Inferior parietal cortex (tissue), 1 donor: ENCODE results near the gene ASTN2.

Experiments
- DNase-seq: peaks from one replicate; pipeline ENCODE4 v3.0.0-alpha.2; 2016; ENCODE audit errors: extremely low spot score

The ASTN2 gene

DNA sequence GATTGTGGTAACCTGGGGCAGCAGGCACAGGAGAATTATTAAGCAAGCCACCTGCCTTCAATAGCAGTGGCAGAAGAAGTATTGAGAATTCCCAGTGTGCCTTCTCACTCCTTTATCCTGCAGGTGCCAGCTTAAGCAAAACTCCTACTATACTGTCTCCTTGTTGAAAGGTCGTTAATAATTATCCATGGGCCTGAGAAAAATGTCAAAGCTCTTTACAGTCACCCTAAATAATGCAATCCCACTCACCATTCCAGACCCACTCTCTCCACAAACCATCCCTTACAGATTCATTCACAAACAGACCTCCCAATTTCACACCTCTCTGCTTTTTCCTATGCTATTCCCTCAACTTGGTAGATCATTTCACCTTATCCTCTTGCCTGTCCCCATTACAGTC lies 889.2 kb downstream of the ASTN2 start:
- no peak for DNase-seq

DNA sequence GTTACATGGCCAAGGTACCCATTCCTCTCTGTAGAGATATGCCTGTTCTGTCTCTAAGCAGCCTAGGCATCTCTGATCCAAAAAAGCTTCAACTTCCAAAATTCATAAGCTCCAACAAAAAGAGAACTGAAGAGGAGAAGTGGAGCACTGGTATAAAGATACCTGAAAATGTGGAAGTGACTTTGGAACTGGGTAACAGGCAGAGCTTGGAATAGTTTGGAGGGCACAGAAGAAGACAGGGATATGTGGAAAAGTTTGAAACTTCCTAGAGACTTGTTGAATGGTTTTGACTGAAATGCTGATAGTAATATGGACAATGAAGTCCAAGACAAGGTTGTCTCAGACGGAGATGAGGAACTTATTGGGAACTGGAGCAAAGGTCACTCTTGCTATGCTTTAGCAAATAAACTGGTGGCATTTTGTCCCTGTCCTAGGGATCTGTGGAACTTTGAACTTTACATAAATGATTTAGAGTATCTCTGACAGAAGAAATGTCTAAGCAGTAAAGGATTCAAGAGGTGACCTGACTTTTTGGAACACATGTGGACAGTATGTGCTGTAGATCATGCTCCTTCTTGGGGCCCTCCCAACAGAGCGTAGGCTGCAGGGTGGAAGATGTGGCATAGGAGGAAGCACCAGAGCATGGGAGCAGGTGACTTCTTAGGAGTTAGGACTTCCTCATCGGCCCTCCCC lies 889.9 kb downstream of the ASTN2 start:
- no peak for DNase-seq

DNA sequence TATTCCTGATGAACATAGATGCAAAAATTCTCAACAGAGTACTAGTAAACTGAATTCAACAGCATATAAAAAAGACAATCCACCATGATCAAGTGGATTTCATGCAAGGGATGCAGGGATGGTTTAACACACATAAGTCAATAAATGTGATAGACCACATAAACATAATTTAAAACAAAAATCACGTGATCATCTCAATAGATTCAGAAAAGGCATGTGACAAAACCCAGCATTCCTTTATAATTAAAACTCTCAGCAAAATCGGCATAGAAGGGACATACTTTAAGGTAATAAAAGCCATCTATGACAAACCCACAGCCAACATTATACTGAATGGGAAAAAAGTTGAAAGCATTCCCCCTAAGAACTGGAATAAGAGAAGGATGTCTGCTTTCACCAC lies 894.6 kb downstream of the ASTN2 start:
- DNase-seq = no peak

DNA sequence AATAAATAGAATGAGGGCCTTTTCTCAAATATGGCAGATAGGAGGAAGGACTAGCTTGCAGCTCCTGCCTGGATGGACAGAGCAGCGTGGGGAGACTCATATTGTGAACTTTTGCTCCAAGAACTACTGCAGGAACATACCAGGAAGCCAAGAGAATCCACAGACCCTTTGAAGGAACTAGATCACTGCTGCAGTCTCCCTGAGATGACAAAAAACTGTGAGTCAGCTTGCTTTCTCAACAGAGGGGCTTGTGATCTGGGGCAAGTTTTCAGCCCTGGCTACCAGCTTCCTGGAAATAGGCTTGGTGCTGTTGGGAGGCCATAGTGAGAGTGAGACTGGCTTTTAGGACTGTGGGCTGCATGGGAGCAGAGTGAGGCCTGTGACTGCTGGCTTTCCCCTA lies 898.4 kb downstream of the ASTN2 start:
- no peak for DNase-seq

DNA sequence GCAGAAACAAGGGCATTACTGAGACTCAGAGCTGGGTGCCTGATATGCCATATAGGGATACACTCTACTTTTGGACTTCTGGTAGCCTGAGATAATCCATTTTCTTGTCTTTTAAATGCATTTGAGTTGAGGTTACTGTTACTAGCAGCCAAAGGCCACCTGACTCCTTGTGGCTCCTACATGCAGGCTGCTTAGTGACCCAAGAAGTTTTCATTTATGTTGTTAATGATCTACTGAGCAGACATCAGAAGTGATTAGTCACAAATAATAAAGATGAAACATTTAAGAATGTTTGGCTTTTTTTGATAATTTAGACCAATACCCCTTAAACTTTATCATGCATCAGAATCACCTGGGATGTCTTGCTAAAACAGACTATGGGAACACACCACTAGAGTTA lies 899.3 kb downstream of the ASTN2 start:
- no peak for DNase-seq

DNA sequence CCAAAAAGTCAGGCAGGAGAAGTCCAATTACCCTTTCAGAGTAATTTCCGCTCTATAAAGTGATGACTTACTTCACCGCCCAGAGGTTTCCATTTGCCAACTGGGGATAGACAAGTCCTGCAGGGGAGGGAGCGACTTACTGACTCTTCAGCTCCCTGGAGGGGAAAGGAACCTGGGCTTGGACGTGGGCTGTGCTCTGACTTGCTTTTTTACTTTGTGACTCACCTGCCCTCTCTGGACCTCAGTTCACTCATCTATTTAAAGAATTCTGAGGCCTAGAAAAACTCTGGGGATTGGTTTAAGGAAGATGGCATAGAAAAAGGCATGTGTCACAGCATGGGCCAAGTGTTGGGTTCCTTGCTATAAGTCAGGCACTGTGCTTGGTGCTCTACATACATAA lies 908.2 kb downstream of the ASTN2 start:
- DNase-seq = no peak

DNA sequence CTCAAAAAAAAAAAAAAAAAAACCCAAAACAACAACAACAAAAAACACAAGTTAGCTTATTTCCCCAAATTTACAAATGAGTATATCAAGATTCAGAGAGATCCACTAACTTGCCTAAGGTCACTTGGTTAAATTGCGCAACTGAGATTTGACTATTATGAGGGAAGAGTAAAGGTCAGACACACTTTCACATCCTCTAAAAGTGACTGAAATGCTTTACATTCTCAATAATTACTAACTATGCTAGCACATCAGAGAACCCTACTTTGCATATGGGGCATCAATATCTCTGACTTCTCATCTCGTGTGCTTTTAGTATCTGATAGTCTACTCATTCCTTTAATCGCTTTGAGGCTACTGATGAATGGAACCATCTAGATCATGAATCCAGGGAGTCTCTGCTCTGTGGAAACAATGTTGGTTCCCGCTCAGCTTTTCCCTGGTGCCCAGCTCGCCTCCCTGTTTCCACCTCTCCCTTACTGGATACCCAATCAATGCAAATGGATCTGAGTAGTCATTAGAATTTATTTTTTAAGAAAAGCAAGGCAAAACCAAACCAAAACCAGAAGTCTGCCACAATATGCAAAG lies 909.9 kb downstream of the ASTN2 start:
- DNase-seq = no peak

DNA sequence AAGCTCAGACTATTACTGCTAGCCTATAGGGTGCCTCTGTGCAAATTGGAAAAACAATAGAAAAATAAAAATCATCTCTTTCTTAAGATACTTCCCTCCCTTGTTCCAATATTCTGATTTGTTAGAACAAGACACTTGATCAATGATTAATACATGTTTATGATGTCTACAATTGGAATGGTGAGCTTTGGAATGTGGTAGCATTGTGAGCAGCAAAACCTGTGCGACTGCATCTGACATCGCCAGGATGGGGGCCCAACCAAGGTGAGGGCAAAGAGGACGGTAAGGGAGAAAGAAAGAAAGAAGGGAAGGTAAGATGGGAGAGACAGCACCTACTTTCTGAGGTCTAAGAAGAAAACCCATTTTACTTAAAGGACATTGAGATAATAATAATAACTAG lies 910.8 kb downstream of the ASTN2 start:
- DNase-seq = no peak

DNA sequence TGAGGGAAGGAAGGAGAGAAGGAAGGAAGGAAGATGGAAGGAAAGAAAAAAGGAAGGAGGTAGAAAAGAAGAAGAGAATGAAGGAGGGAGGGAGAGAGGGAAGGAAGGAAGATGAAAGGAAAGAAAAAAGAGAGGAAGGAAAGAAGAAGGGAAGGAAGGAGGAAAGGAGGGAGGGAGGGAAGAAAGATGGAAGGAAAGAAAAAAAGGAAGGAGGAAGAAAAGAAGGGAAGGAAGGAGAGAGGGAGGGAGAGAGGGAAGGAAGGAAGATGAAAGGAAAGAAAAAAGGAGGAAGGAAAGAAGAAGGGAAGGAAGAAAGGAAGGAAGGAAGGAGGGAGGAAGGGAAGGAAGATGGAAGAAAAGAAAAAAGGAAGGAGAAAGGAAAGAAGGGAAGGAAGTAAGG lies 912.1 kb downstream of the ASTN2 start:
- no peak for DNase-seq

DNA sequence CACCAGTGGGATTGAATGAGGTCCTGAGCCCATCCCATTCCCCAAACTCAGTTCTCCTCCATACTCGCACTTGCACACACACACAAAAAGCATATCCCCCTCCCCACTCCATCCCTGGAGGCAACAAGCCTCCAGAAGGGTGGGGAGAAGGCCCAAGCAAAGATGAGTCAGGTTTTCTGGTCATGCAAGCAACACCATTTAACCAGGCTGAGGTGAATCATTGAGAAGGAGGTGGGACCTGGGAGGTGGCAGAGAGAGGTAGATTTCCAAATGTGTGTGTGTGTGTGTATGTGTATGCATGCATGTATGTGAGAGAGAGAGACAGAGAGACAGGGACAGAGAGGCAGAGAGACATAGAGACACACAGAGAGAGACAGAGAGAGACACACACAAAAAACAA lies 913.0 kb downstream of the ASTN2 start:
- no peak for DNase-seq

DNA sequence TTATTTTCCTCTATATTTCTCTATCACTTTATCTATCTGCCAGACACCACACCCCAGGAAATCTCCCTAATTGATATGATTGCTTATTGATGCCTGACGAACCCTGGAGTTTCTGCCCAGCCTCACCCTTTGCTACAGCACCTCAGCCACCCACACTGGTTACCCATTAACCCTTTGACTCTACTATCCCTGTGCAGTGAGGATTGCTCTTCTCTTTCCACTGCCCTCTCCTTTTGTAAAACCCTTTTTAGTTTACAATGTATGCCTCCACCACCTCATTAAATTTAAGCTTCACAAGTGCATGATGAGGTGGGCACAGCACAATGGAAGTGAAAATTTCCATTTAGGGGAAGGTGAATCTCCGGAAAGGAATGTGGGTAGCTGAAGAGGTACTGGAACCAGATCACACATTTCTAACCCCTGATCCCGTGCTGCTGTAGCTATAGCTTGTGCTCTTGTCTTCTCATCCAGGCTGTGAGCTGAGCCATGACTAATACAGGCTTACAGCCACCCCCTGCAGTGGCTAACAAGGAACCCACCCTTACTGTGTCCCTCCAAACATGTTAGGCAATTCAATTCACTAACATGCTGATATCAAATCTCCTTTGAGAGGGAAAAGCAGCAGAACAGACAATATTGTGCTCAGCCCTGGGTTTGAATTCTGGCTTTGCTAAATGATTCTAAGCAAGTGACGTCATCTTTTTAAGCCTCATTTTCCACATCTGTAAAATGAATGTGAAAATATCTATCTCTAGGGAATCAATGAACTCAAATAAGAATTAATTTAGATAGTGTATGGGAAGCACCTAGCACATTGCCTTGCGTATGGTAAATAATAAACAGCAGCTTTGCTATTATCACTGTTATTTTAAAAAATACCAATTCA lies 914.6 kb downstream of the ASTN2 start:
- DNase-seq = no peak

DNA sequence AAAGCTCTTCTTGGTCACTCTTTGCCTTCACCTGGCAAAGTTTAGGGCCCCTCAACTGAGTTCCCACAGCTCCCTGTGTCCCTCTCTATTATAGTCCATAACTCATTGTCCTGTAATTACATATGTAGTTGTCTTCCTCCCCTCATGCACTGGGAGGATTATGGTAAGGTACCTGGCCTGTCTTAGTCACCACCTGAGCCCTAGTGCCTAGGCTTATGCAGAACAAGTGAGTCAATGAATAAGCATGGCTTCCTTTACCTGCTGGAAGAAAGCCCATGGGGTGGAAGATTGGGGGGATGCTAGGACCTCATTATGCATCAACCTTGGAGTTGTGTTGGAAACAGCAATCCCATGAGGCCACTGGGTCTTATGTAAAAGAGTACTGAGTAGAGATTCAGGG lies 915.4 kb downstream of the ASTN2 start:
- no peak for DNase-seq

DNA sequence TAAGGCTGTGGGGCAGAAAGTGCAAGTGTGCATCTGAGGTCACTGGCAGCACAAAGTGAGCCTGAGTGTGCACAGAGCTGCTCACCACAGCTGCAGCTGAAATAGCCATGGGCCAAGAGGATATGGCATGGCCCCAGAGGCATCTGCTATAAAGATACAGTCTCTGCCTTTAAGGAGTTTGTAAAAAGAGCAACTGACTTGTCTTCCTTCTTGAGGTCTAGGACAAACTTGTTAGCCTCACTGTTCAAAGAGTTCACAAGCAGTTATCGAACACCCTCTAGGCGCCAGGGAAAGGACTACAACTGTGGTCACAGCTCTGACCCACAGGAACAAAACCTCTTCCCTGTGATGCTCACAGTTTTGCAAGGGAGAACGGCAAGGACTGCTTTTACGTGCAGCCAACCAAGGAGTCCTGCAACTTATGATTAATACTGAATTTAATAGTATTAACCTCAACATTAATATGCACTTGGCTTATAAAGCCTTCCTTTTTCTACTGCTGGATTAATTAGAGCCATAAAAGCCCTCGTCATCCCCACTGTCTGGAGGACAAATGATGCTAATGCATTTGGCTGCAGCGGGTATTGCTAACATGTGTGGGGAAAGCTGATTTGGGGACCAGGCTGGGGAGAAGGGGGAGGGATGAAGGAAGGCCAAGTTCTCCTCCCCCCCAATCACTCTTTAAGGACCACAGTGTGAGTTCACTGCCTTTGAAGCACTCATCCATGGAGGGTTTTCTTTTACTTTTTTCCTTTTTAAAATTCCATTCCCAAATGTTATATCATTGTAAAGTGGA lies 917.6 kb downstream of the ASTN2 start:
- DNase-seq = no peak

DNA sequence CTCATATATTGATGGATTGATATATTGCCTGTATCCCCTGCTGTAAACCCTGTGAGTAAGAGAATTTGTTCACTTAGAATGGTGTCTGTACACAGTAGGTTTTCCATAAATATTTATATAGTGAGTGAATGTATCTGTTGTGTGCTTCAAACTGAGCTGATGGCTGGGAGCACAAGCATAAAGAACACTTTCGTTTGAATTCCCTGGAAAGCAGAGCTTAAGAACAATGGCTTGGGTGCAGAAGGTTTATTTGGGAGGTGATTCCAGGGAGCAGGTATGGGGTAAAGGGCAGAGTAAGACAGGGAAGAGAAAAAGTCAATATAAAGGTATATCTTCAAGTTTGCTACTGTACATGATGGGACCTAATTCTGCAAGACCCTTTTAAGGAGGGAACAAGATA lies 918.7 kb downstream of the ASTN2 start:
- DNase-seq = no peak

DNA sequence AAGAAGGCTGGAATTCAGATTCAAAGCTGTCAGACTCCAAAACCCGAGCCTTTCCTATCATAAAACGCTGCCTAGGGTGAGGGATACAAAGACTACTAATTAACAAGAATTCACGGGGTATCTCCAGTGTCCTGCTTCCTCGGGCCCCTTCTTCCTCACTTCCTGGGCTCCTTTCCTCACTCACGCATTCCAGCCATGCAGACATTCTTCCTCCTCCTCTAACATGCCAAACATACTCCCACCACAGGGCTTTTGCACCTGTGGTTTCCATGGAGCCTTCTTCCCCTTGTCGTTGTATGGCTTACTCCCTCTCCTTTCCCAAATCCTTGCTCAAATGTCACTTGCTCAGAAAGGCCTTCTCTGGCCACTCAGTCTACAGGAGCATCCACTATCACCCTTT lies 919.1 kb downstream of the ASTN2 start:
- no peak for DNase-seq

DNA sequence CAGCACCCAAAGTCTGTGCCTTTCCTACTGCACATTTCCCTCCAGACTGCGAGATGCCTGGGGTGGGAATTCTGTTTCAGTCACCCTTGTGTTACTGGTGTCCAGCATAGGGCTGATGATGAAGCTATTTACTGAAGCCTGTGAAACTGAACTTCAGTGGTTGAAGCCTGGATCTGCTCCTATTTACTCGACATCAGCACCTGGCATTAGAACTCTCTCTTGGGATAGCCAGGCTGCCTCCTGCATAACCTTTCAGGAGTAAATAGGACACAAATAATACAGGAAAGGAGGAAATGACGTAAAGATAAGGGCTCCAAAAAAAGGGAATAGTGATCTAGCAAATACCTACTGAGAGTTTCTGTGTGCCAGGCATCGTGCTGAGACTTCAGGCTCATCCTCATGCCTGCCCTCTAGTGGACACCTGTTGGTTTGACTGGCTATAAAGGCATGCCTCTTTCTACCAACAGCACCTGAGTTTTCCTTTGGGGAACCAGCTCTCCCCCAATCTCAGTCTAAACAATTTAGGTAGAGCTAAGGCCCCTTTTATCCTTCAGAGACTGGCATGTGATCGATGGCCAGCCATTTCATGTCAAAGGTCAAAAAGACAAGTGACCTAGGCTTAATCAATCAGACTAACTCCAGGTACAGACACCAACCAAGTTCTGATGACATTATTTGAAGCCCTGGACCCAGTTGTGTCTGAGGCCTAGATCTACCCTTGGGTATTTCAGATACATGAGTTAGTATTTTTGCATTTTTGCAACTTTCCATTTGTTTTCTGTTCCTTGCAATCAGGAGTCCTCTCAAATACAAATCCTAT lies 919.8 kb downstream of the ASTN2 start:
- no peak for DNase-seq

DNA sequence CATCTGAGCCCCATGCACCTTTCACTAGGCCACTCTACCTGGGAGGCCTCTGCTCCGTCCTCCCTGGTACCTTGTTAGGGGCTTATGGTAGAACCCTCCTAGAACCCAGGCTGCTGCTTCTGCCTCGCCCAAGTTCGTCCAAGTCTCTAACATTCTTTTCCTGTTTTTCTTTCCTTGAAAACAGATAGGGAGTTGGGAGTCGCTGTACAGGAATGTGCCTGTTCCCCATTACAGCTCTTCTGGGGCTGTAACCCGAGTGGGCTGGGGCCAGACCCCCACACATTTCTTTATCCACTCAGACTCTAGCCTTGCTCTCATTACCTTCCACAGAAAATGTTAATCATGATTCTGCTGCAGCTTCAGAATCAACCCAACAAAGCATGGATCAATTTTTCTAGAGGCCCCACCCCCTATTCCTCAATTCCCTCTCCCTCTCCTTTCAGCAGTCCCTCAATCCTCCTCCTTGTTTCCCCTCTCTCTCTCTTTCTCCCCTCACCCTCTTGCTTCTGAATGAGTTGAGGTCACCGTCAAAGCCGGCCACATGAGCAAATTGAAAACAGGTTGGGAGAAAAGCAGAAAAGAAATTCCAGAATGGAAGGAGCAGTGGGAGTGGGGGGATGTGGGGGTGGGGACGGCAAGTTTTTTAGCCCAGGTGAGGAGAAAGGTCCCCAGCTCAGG lies 921.5 kb downstream of the ASTN2 start:
- no peak for DNase-seq

DNA sequence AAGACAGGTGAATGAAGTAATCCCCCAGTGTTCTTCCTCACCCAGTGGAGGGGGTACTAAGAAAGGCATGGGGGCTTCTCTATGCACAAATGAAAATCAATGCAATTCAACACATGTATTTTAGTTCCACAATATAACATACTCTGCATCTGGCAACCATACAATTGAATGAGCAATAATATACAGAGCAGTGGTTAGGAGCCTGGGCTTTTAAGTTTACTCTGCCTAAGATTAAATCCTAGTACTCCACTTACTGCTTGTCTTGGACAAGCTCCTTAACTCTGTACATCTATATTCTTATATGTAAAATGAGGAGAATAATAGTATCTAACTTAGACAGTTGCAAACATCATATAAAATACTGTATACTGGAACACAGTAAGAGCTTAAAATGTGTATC lies 923.2 kb downstream of the ASTN2 start:
- DNase-seq = no peak

DNA sequence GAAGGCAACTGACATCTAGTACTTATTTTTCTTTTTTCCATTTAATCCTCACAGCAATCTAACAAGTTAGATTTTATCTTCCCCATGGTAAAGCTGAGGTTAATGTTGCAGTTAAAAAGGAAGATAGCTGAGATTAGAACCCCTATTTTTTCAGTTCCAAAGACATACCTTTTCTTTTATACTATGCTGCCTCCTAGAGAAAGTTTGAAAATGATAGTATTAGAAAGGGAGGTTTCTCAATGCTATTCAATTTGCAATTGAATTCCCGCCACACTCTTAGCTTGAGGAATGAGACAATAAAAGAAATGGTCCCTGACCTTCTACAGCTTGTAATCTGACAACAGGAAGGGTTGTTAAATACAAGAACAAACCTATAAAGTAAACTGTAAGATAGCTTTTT lies 923.6 kb downstream of the ASTN2 start:
- no peak for DNase-seq

DNA sequence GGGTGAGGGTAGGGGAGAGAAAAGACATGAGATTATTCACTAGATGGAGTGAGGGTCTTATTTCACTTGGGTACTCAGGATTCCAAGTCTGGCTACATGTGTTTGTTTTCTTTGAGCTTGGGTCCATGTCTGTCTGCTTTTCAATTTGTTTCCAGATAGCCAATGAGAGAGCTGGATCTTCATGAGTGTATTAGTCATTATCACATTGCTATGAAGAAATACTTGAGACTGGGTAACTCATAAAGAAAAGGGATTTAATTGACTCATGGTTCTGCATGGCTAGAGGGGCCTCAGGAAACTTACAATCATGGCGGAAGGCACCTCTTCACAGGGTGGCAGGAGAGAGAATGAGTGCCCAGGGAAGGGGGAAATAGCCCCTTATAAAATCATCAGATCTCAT lies 924.5 kb downstream of the ASTN2 start:
- DNase-seq = no peak

DNA sequence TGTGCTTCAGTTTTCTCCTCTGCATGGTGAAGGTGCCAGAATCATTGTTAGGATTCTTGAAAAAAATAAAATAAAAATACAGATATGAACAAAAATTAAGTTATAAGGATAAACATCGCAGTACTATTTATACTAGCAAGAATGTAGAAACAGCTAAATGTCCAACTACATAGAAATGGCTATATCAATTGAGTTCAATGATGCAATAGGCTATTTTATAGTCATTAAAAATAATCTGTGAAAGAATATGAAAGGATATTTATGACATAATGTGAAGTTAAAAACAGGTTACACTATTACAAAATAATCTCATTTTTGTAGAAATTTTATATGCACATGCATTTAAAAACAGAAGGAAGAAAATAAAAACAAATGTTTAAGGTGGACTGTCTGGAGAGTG lies 926.5 kb downstream of the ASTN2 start:
- DNase-seq = no peak
